Vagina (tissue), 2 donors: ENCODE measurements around the gene ARVCF.

Source experiments
- POLR2A ChIP-seq, 2 donors: fragments of 450-650 bp; IDR thresholded peaks; one replicate each; pipeline ENCODE4 v1.6.1; 2017; ENCODE audit warnings: antibody characterized with exemption in 2 of 2, mild to moderate bottlenecking in 2 of 2, moderate library complexity in 2 of 2
- TF ChIP-seq, protein P1 (sequence below), 3 experiments: fragments of 450-650 bp in 2 of 3; fragments of 200-600 bp in 1 of 3; sonication (generic) in 1 of 3; IDR thresholded peaks; one replicate each; pipeline ENCODE4 v1.5.1; 2017 to 2019; ENCODE audit warnings: antibody characterized with exemption in 3 of 3, mild to moderate bottlenecking in 2 of 3, moderate library complexity in 2 of 3

DNA sequence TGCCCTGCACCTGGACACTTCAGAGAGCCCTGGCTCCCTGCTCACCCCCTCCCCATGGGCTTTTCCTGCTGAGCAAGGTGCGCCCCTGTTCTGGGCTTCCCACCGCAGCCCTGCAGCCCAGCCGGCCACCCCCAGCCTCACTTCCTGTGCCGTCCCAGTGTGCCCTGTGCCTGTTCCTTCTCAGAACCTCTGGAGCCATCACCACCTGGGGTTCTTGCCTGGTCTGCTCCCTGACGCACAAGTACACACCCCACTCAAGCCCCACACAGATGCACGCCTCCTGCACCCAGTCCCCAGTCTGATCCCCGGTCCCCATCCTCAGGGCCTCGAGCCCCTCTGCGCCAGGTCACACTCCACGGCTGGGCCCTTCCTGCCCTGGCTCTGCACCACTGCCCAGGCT, 39.5 kb upstream of the ARVCF start:
- TF ChIP-seq, protein P1, sequence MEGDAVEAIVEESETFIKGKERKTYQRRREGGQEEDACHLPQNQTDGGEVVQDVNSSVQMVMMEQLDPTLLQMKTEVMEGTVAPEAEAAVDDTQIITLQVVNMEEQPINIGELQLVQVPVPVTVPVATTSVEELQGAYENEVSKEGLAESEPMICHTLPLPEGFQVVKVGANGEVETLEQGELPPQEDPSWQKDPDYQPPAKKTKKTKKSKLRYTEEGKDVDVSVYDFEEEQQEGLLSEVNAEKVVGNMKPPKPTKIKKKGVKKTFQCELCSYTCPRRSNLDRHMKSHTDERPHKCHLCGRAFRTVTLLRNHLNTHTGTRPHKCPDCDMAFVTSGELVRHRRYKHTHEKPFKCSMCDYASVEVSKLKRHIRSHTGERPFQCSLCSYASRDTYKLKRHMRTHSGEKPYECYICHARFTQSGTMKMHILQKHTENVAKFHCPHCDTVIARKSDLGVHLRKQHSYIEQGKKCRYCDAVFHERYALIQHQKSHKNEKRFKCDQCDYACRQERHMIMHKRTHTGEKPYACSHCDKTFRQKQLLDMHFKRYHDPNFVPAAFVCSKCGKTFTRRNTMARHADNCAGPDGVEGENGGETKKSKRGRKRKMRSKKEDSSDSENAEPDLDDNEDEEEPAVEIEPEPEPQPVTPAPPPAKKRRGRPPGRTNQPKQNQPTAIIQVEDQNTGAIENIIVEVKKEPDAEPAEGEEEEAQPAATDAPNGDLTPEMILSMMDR (IDR thresholded peaks at IDR 0.05): no peak
- TF ChIP-seq POLR2A (IDR thresholded peaks at IDR 0.05): no peak
